ENCODE data around the gene PHGDH.
A peak's percentile ranks its signal among the peaks of the same experiment; 100 is the strongest.
"Not testable (repeated sequence)": the region's sequence is repeated elsewhere in the genome, so short reads cannot be mapped to it uniquely, and the experiment has no call there.

The PHGDH gene

DNA sequence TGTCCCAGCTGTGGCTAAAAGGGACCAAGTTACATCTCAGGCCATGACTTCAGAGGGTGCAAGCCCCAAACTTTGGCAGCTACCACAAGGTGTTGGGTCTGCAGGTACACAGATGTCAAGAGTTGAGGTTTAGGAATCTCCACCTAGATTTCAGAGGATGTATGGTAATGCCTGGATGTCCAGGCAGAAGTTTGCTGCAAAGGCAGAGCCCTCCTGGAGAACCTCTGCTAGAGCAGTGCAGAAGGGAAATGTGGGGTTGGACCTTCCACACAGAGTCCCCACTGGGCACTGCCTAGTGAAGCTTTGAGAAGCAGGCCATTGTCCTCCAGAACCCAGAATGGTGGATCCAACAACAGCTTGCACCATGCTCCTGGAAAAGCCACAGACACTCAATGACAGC lies 10.1 kb upstream of the PHGDH start:
- no peak for DNase-seq

DNA sequence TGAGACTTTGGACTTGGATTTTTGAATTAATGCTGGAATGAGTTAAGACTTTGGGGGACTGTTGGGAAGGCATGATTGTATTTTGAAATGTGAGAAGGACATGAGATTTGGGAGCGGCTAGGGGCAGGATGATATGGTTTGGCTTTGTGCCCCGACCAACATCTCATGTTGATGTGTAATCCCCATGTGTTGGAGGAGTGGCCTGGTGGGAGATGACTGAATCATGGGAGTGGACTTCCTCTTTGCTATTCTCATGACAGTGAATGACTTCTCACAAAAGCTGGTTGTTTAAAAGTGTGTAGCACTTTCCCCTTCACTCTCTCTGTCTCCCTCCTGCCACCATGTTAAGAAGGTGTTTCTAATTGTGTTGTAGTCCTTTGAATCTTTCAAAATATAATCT lies 9.3 kb upstream of the PHGDH start:
- no peak for DNase-seq

DNA sequence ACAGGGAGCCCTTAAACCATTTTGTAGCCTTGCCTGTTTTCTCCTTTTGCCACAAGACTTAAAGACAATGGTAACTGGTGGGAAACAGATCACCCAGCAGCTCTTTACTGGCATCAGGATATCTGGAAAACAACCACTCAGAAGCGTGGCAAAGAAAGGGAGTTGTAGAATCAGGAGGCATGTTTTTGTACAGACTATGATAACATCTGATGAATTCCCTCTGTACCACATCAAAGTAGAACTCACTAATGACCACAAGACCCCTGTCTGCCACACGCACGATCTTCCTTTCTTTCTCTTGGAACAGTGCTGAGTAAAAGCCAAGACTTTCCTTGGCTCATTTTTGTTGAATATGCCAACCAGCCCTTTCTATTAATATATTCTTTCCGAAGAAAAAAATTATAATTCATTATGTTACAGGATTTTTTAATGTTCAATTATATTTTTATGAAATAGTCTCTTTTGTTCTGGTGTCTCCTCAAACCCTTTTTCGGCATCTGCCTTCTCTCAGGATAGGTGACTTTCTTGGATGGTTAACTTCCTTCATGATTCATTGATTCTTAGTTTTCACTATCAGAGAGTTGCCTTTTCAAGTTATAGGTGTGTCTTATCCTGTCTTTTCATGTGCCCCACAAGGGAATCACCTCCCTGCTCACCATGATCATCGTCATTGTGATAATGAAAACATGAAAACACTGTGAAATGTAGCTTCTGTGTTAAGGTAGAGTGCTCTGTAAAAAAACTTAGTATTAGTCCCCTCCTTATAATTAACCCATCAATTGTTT lies 7.9 kb upstream of the PHGDH start:
- DNase-seq = no peak

DNA sequence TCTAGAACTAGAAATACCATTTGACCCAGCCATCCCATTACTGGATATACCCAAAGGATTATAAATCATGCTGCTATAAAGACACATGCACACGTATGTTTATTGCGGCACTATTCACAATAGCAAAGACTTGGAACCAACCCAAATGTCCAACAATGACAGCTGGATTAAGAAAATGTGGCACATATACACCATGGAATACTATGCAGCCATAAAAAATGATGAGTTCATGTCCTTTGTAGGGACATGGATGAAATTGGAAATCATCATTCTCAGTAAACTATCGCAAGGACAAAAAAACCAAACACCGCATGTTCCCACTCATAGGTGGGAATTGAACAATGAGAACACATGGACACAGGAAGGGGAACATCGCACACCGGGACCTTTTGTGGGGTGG lies 5.1 kb upstream of the PHGDH start:
- DNase-seq = not testable (repeated sequence)

DNA sequence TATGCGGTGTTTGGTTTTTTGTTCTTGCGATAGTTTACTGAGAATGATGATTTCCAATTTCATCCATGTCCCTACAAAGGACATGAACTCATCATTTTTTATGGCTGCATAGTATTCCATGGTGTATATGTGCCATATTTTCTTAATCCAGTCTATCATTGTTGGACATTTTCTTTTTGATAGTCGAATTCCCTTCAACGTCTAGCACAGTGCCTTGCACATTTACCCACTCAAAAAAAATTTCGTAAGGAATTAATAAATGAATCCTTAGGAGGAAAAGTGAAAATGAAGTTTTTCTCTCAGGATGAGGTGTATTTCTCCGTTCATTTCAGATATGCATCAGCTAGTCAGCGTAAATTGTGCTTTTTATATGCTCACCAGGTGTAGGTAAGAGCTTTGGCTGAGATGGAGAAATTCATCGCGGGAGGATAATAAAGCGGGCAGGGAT lies 354 bp upstream of the PHGDH start:
- not testable (repeated sequence) for DNase-seq

DNA sequence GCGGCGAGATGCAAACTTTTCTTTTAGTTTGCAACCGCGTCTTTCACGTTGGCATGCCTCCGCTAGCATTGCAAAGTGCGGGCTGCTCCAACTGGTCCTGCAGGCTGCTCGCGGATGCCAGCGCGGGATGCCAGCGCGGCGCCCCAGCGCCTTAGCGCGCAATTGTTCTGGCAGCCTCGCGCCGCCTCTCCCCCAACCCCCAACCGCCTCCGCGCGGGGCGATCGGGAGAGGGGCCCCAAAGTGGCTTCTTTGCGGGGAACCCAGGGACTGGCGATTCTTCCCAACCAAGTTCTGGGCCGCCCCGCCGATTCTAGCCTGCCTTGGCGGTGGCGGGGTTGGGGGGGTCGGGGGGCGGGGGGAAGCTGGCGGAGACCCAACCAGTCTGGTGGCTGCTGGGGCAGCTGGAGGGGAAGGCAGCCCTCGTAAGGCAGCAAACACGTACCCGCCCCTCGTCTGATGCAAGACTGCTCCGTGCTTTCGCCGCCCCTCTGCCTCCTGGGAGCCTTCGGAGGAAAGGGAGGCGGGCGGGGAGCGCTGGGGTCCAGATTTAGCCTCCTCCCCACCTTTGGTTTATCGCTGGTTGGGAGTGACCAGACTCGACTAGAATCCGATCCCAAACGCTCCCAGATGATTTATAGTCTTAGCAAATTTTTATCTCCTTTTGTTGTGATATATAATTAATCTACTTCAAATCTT lies 756 bp downstream of the PHGDH start:
- peak in 1 of 2 experiments; percentile 16 for DNase-seq

DNA sequence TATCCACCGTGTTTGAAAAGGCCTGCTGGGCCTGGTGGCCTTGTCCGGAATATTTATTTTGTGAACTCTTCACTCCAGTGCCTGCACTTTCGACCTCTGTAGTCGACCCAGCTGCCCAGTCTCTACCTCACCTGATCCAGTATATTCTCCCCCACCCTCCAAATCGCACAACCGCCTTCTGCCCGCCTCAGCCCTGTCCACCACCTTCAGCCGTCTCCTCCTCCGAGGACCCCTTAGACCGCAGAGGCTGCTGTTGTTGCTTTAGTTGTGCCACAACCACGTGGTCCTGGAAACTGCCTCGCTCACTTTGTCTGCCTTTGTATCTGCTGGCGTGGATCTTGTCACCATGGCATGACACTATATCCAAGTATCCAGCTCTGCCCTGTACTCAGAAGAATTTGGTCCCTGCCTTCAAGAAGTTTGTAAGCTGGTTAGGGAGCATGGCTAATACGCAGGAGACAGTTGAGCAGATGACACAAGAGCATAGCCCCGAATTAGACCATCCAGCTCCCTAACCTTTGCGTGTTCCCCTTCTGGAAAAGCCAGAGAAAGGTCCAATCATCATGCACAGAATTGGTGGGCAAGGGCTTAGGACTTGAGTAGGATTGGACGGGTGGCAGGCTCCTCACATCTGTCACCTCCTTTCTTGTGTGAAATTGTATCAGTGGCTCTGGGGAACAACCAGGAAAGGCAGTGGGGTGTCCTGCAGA lies 1.5 kb downstream of the PHGDH start:
- DNase-seq = no peak

DNA sequence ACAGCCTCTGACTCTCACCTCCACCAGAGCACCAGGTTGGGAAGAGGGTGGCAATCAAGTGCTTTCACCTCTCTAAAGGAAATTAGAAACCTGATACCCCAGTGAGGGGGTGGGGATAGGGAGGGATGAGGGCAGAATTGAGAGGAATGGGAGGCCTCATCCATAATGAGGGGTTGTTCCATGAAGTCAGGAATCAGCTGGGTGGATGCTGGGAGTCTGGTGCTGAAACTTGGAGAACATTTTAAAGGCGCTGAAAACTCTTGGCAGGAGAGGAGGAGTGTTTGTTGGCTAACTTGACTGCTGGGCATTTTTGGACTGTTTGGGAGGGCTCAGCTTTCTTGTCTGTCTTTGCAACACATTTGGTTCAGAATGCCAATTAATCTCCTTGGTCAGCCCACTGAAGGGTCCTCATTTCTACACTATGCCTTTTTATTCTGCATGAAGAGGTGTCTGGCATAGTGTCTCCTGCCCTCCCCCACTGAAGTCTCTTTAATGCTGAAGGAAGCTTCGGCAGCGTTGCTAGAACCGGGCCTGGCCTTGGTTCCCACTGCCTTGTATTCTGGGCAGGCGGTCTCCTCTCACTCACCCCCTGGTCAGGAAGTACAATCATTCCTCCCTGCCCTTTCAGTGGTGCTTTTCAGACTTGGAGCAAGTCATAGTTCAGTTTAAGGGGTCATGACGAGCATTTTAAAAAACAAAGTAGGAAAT lies 2.2 kb downstream of the PHGDH start:
- no peak for DNase-seq

DNA sequence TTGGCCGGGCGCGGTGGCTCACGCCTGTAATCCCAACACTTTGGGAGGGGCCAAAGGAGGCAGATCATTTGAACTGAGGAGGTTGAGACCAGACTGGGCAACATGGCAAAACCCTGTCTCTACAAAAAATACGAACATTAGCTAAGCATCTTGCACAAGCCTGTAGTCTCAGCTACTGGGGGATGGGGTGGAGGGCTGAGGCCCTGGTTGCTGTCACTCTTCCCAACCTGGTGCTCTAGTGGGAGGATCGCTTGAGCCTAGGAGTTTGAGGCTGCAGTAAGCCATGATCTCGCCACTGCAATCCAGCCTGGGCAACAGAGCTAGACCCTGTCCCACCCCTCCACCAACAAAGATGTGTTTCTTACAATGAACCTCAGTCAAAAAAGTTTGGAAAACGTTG lies 2.8 kb downstream of the PHGDH start:
- no peak for DNase-seq

DNA sequence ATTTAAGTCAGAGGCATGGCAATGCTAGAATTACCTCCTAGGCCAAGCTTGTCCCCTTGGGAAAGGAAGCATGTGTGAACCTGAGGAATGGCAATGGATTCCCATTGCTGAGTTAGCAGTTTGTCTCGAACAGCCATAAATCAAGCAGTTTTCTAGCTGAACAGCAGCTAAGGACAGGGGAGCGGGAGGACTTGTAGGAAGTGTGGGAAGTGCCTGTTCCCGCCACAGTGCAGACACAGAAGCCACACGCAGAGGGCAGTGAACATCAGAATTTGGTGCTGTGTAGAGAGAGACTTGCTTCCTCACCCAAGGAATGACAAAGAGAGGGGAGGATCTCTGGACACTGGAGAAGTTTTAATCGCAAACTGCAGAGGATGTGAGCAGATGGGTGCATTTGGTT lies 3.8 kb downstream of the PHGDH start:
- DNase-seq = no peak

DNA sequence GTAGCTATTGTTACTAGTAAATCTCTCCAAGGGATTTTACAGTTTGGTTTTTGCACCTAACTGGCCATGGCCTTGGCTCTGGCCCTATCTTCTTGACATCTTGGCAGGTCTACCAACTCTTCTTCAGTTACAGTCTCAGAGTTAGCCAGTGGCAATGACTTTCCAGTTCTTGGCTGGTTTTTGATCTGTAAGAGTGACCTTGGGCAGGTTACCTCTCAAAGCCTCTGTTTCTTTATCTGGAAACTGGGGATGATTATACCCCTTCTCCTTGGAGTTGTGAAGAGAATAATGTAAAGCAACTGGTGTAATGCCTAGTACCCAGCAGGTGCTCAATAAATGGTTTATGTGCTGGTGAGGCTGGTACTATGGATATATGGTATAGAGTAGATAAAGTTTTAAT lies 6.7 kb downstream of the PHGDH start:
- no peak for DNase-seq

DNA sequence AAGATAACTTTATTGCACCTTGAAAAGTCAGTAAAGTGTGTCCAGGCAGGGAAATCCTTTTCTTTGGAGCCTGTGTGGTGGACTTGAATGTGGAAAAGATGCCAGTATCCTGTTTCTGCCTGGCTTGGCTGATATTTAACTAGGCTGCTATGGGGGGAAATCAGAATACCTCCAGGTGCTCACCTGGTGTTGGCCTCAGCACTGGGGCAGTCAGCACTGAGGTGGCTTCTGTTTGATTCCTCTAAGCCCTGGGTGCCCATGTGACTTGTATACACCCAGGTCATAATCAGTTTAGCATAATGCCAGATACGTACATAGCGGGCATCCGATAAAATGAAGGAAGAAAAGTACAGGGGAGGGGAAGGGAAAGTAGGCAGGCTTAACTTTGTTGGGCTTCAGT lies 7.2 kb downstream of the PHGDH start:
- no peak for DNase-seq

DNA sequence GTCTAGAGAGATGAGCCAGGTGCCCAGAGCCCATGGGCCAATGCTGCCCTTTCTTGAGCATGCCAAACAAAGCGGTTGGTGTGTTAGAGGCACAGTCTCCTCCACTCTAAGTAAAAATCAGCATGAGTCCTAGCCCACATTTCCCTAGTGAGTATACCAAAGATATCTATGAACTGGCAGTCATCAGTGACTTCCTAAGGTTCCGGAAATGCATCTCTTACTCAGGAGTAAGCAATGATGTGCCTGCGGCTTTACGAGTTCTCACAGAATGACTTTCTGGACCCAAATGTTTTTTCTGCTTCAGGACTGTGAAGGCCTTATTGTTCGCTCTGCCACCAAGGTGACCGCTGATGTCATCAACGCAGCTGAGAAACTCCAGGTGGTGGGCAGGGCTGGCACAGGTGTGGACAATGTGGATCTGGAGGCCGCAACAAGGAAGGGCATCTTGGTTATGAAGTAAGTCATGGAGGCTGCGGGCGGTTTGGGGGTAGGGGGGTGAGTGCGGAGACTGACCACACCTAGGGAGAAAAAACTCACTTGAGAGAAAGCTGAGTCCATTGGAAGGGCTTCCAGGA lies 9.2 kb downstream of the PHGDH start:
- no peak for DNase-seq

DNA sequence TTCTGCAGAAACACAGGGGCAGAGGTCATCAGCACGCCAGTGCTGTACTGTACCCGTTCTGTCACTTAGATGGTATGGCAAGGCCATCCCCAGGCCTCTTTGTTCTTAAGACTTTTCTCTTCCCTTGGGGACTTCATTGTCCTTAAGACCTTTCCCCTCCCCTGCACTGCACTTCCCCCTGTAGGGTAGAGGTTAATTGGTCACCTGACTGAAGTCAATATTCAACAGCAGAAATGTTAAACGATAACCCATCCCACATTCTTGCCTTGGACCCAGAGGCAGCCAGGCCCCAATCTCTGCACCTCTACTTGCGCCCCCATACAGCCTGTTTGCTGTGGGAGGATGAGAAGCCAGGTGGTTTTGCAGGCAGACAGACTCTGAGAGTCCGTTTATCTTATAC lies 10.2 kb downstream of the PHGDH start:
- DNase-seq = no peak

DNA sequence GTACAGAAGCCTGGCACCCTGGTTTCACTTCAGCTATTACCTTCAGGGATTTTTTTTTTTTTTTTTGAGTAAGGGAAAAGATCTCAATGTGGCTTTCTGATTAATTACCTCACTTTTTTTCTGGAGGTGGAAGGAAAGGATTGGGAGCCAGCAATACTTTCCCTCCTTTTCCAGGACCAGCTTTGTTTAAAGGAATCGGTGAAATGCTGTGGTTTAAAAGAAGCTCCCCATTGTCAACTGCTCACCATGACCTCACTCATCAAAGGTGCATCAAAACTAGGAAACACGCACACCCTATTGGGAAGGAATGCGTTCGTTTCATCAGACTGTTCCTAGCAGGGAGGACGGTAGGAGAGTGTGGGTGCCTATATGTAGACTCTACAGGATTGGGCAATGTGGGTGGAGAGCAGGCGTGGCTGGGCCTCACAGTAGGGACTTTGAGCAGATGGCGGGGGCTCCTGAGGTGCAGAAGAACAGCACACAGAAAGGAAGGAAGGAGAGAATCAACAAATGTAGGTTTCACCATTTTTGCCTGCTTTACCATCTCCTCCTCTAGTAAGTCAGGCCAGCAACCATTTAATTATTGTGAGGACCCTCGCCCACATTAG lies 13.0 kb downstream of the PHGDH start:
- no peak for DNase-seq

DNA sequence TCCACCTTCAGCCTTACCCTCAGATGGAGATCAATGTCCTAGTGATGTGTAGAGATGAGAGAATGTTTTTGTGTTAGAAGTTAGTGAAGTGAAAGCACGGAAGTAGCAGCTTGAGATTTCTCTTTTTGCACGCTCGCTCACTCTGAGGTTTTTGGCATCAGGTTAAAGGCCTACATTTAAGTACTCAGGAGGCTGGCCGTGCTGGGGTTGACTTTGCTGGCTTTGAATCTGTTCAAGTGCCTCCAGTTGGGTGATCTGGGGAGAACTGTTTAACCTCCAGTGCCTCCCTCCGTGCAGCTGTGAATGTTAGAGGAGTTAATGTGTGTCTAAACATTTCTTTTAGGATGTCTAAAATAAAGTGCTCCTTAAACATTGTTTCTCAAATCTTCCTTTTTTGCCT lies 13.9 kb downstream of the PHGDH start:
- DNase-seq = no peak

DNA sequence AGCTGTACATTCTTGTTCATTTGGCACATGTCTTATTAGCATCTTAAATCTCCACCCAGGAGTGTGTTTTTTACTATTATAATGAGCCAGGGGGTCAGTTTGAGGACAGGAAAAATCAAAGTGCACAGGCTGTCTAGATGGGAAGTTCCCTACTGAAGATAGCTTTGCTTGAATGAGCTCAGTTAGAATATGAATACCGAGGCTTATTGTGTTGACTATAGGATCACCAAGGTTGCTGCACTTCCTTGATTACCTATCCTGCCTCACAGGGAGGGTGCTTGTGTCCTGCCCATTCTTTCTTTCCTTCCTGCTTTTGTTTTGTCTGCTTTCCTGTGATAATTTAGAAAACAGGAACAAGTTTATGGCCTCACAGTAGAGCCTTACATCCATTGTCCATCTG lies 16.3 kb downstream of the PHGDH start:
- no peak for DNase-seq

DNA sequence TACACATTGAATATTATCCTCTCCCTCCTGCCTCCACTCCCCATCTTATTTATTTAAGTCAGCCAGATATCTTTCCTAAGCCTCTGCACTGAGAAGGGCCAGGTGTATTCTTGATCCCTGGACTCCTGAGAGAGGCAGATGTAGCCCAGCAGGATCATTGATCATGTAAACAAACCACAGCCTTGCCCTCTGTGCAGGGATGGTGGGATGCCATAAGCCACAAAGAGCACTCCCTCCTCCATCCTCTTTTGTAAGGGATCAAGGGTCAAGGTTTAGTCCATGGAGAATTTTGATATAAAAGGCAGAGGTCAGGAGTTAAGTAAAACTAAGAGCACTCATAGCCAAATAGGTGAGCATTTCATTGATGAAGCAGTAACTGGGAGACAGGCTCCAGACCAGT lies 17.3 kb downstream of the PHGDH start:
- DNase-seq = no peak

DNA sequence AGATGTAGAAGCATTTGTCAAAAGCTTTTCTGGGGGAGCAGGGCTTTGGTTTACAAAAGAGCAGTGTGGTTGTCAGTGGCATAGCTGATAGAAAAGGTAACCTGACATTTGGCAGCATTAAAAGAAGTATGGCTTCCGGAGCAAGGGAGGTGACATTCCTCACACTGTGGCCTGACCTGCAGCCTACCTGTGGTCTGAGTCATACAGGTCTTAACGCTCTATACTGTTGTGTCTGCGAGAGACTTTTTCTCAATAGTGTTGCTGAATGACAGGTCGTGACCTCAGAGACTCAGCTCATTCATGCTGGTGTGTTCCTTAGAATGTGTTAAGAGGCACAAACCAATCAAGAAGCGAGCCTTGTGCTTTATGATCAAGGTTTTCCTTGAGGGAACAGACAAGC lies 19.3 kb downstream of the PHGDH start:
- DNase-seq = no peak

DNA sequence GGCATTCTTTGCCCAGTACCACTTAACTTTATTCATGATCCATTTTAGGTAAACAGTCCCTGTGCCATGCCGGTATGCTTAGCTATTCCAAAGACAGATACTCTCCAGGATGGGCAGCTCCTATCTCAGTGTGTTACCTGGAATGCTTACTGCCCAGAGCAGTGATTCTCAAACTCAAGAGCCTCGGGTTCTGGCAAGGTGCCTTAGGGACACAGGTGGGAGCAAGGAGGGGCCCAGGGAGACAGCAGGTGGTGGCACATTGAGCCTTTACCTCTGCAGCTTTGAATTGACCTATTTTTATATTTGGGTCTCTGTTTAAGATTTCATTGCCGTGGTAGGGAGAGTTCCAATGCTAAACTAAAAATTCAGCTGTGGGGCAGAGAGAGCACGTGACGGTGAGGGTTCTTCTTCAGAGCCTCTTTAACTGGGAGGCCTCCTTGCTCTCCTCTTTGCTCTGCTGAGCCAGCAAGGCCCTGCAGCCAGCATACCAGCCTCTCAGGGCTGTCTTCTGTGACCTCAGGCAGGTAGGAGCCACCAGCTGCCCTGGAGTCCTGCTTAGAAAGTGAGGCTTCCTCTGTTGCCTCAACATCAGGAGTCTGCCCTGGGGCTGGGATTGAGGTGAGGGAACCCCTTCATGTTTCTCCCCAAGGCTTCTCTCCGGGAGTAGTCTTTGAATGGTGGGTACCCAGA lies 20.2 kb downstream of the PHGDH start:
- DNase-seq = no peak

DNA sequence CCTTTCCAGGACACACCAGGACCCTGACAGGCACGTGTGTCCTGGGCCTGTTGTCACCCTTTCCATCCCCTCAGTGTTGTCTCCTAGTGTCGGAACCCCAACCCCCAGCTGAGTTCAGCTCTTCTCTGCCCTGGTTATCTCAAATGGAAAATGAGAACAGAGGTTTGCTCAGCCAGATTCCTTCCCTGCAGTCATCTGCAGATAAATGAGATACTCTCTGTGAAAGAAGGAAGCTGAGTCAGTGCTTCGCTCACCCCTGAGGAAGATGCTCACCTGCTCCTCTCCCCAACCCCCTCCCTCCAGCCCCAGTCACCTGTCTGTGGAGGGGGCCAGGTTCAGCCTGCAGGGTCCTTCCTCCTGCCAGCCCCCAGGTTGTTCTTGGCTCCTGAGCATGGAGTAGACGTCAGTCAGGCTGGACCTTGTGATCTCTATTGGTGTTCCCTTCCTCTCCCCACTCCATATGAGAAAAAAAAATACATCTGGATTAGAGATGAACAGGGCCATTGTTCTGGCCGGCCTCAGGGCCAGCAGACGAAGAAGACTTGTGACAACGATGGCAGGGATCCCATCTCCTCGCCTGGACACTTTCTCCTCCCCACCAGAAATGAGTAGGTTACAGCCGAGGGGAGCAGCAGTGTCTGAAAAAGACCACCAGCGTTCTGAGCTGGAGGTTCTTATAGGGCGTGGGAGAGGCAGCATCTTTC lies 20.9 kb downstream of the PHGDH start:
- DNase-seq = no peak

All from activated CD4-positive, alpha-beta T cell treated with anti-CD3 and anti-CD28 coated beads, Interleukin-2, amount 50 U/mL, for 4 hours (primary cell).